C4-2B (cell line): ENCODE measurements around the gene ARMC2.

Experiments used
- ZFX ChIP-seq: fragments of 450-650 bp; IDR thresholded peaks from 2 replicates; pipeline ENCODE4 v1.6.1; 2017
- TF ChIP-seq, protein P1 (sequence below): fragments of 450-650 bp; conservative IDR thresholded peaks from 2 replicates; pipeline ENCODE4 v1.5.1; 2017; ENCODE audit warnings: mild to moderate bottlenecking

DNA sequence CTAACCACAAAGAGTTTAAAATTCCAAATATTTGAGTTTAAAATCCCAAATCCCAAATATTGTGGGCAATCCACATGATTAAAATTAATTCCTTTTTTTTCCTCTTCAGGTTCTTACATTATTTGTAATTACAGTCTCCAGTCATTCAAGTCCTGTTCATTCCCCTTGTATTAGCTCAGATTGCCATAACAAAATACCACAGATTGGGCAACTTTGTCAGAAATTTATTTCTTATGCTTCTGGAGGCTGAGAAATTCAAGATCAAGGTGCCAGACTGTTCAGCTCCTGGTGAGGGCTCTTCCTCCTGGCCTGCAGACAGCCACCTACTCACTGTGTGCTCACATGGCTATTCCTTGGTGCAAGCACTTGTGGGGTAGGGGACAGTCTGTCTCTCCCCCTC, 105.5 kb downstream of the ARMC2 start:
- TF ChIP-seq, protein P1, sequence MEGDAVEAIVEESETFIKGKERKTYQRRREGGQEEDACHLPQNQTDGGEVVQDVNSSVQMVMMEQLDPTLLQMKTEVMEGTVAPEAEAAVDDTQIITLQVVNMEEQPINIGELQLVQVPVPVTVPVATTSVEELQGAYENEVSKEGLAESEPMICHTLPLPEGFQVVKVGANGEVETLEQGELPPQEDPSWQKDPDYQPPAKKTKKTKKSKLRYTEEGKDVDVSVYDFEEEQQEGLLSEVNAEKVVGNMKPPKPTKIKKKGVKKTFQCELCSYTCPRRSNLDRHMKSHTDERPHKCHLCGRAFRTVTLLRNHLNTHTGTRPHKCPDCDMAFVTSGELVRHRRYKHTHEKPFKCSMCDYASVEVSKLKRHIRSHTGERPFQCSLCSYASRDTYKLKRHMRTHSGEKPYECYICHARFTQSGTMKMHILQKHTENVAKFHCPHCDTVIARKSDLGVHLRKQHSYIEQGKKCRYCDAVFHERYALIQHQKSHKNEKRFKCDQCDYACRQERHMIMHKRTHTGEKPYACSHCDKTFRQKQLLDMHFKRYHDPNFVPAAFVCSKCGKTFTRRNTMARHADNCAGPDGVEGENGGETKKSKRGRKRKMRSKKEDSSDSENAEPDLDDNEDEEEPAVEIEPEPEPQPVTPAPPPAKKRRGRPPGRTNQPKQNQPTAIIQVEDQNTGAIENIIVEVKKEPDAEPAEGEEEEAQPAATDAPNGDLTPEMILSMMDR = no peak
- TF ChIP-seq ZFX = no peak
